K562 (cell line): ENCODE data around the gene TRPM4. TPM values are rescaled to one million over a fixed set of nuclear protein-coding genes. Genes with fewer than 3 reads are reported as not detected.

ENCODE experiments used
- ARID2 ChIP-seq: fragments of 450-650 bp; IDR thresholded peaks from 2 replicates; pipeline ENCODE4 v1.6.1; 2017; ENCODE audit warnings: antibody characterized with exemption, mild to moderate bottlenecking
- CBFA2T3 ChIP-seq: fragments of 450-650 bp; IDR thresholded peaks from 2 replicates; pipeline ENCODE4 v1.6.1; 2017
- E2F3 ChIP-seq: fragments of 250-450 bp; sonication (Bioruptor Pico); IDR thresholded peaks from 2 replicates; pipeline ENCODE4 v1.4.0; 2020; ENCODE audit warnings: mild to moderate bottlenecking
- EGR1 ChIP-seq: fragments of 450-650 bp; conservative IDR thresholded peaks from 2 replicates; pipeline ENCODE4 v1.6.1; 2017; ENCODE audit warnings: mild to moderate bottlenecking
- FOXK2 ChIP-seq, 2 experiments: fragments of 450-650 bp; IDR thresholded peaks in 1 of 2; conservative IDR thresholded peaks in 1 of 2; 2 replicates each; pipeline ENCODE4 v1.6.1; 2016; ENCODE audit warnings: low read depth in 2 of 2, mild to moderate bottlenecking in 1 of 2
- HDAC1 ChIP-seq, 2 experiments: fragments of 450-650 bp; IDR thresholded peaks; 2 replicates each; pipeline ENCODE4 v1.6.1; 2016 to 2017; ENCODE audit warnings: inconsistent platforms in 1 of 2, mild to moderate bottlenecking in 1 of 2, moderate library complexity in 1 of 2
- HDAC3 ChIP-seq: fragments of 450-650 bp; IDR thresholded peaks from 2 replicates; pipeline ENCODE4 v1.6.1; 2018; ENCODE audit warnings: borderline replicate concordance, mild to moderate bottlenecking, moderate library complexity; ENCODE audit not compliant: partially characterized antibody
- HMG20A ChIP-seq: fragments of 450-650 bp; formaldehyde crosslinking; conservative IDR thresholded peaks from 2 replicates; pipeline ENCODE4 v1.4.0; 2020; ENCODE audit warnings: mild to moderate bottlenecking, mixed read lengths
- IRF1 ChIP-seq: sonication (generic); formaldehyde crosslinking; IDR thresholded peaks from 2 replicates; pipeline ENCODE4 v1.8.0; 2022; ENCODE audit warnings: missing genetic modification reagents, mild to moderate bottlenecking, borderline replicate concordance
- JUN ChIP-seq, 2 experiments: sonication (generic) in 1 of 2; formaldehyde crosslinking in 1 of 2; IDR thresholded peaks; 2 replicates each; pipeline versions ENCODE4 v1.6.1 to v1.8.0; 2012 to 2022; ENCODE audit warnings: borderline replicate concordance in 2 of 2, mild to moderate bottlenecking in 2 of 2, improper control_type of control experiment in 1 of 2, low read depth in 1 of 2, low read length in 1 of 2, missing genetic modification reagents in 1 of 2
- MAX ChIP-seq: sonication (generic); formaldehyde crosslinking; IDR thresholded peaks from 2 replicates; pipeline ENCODE4 v1.9.0; 2022; ENCODE audit warnings: mild to moderate bottlenecking, missing genetic modification reagents
- NR2C2 ChIP-seq, 2 experiments: fragments of 200-800 bp in 1 of 2; sonication (Bioruptor generic) in 1 of 2; sonication (generic) in 1 of 2; formaldehyde crosslinking in 1 of 2; IDR thresholded peaks; 2 replicates each; pipeline versions ENCODE4 v1.6.1 to v1.8.0; 2016 to 2022; ENCODE audit warnings: mild to moderate bottlenecking in 1 of 2, missing compliant biosample characterization in 1 of 2, missing genetic modification characterization in 1 of 2, missing genetic modification reagents in 1 of 2
- SUPT5H ChIP-seq: fragments of 450-650 bp; IDR thresholded peaks from 2 replicates; pipeline ENCODE4 v1.6.1; 2016
- TFAM ChIP-seq: fragments of 250-450 bp; sonication (Bioruptor Pico); conservative IDR thresholded peaks from 2 replicates; pipeline ENCODE4 v1.5.0; 2021; ENCODE audit warnings: mild to moderate bottlenecking, moderate library complexity
- TFAP4 ChIP-seq: sonication (generic); formaldehyde crosslinking; IDR thresholded peaks from 2 replicates; pipeline ENCODE4 v1.8.0; 2022; ENCODE audit warnings: missing genetic modification reagents, mild to moderate bottlenecking, moderate library complexity, borderline replicate concordance
- TRIM25 ChIP-seq: fragments of 450-650 bp; IDR thresholded peaks from 2 replicates; pipeline ENCODE4 v1.7.0; 2016; ENCODE audit warnings: borderline replicate concordance
- U2AF1 ChIP-seq: fragments of 200-400 bp; formaldehyde crosslinking; optimal IDR thresholded peaks from 2 replicates; pipeline ENCODE3; 2017; ENCODE audit warnings: mild to moderate bottlenecking, low read depth, low read length, moderate library complexity
- XRCC5 ChIP-seq: fragments of 200-400 bp; formaldehyde crosslinking; IDR thresholded peaks from 2 replicates; pipeline ENCODE4 v1.6.1; 2017; ENCODE audit warnings: low read depth, mild to moderate bottlenecking, low read length
- ZBTB2 ChIP-seq: fragments of 450-650 bp; IDR thresholded peaks from 2 replicates; pipeline ENCODE4 v1.6.1; 2016; ENCODE audit warnings: antibody characterized with exemption
- ZNF175 ChIP-seq: fragments of 200-800 bp; sonication (Bioruptor generic); IDR thresholded peaks from 2 replicates; pipeline ENCODE4 v1.6.1; 2016; ENCODE audit warnings: low read depth, mild to moderate bottlenecking, missing genetic modification characterization, missing compliant biosample characterization
- ZNF263 ChIP-seq: sonication (generic); formaldehyde crosslinking; IDR thresholded peaks from 2 replicates; pipeline ENCODE4 v1.8.0; 2022; ENCODE audit warnings: mild to moderate bottlenecking, missing genetic modification reagents, borderline replicate concordance
- polyA plus RNA-seq, 8 experiments: library from polyadenylated mRNA; depleted of rRNA in 4 of 8; stranded (reverse) in 5 of 8; unstranded in 3 of 8; fragments of >200 nt; fragmentation: Nextera tagmentation in 2 of 8; fragmentation: Illumina TruSeq in 1 of 8; extraction: Ambion mirVana in 2 of 8; extraction: Trizol in 1 of 8; gene quantifications; 2 replicates each; pipeline versions ENCODE4 v1.2.1 to v1.2.3, GENCODE V29; 2011 to 2014; ENCODE audit warnings: inconsistent platforms in 1 of 8, missing spikeins in 1 of 8
- total RNA-seq, 7 experiments: library from RNA; depleted of rRNA in 6 of 7; stranded (reverse); fragments of >200 nt in 6 of 7; fragmentation: Illumina TruSeq in 2 of 7; extraction: Trizol in 2 of 7; gene quantifications; 2 replicates each; pipeline versions ENCODE4 v1.2.1 to v1.2.3, GENCODE V29; 2011 to 2021; ENCODE audit warnings: low replicate concordance in 1 of 7

Gene TRPM4
- total and polyA plus RNA-seq, 9 of the 15 experiments (the other 6 are each of a cell fraction or from before 2014, with no cell fraction given) = 6.5 to 45.4 (median 15.2) TPM

- peak; percentile 79 for TF ChIP-seq ZBTB2
- TF ChIP-seq E2F3 (CRISPR knock-in tag) = peak; percentile 46
- peak; percentile 54 for TF ChIP-seq MAX (CRISPR knock-in tag)
- peak; percentile 66; the same call in 1 of the 2 replicates for TF ChIP-seq NR2C2 (CRISPR knock-in tag; IDR thresholded peaks at IDR 0.05)
- TF ChIP-seq NR2C2 (tag; IDR thresholded peaks at IDR 0.05) = peak; percentile 59
- TF ChIP-seq FOXK2 (conservative IDR thresholded peaks at IDR 0.05 in 1 of 2, IDR thresholded peaks at IDR 0.05 in 1 of 2; ENCODE audit: low read depth in 2 of 2) = peak in 1 of 2 experiments; percentile 99; a peak in 2 of 4 replicates
- peak; percentile 58; the same call in 1 of the 2 replicates for TF ChIP-seq SUPT5H
- TF ChIP-seq HDAC1 (IDR thresholded peaks at IDR 0.05) = peak in 1 of 2 experiments; percentile 64; a peak in 2 of 4 replicates
- TF ChIP-seq HDAC3 = no peak
- TF ChIP-seq XRCC5 = 0 out of 2 replicates have a peak, but pooled peaks have one; percentile 68
- 0 out of 2 replicates have a peak, but pooled peaks have one; percentile 3 for TF ChIP-seq JUN (IDR thresholded peaks at IDR 0.05; ENCODE audit: borderline replicate concordance, low read depth, low read length)
- TF ChIP-seq JUN (CRISPR knock-in tag; IDR thresholded peaks at IDR 0.05; ENCODE audit: borderline replicate concordance) = no peak
- TF ChIP-seq ZNF263 (CRISPR knock-in tag) = peak; percentile 66
- peak; percentile 78 for TF ChIP-seq EGR1
- peak; percentile 2 for TF ChIP-seq CBFA2T3
- TF ChIP-seq TRIM25 = no peak
- TF ChIP-seq ARID2 = no peak
- no peak for TF ChIP-seq HMG20A (CRISPR knock-in tag)
- no peak for TF ChIP-seq ZNF175
- peak; percentile 78 for TF ChIP-seq TFAP4 (CRISPR knock-in tag)
- no peak for TF ChIP-seq TFAM
- no peak for TF ChIP-seq IRF1 (CRISPR knock-in tag)
- no peak for TF ChIP-seq U2AF1
Observed at GRCh38 chr19:49150106-49150943, 7.3 kb upstream of the TRPM4 start (continued).
